PFSK-1 (cell line): ENCODE data around the gene KRTAP9-9.

ENCODE experiments used
- POLR2AphosphoS5 ChIP-seq: IDR thresholded peaks from 2 replicates; pipeline ENCODE4 v1.6.1; 2012; ENCODE audit warnings: low read depth, mild to moderate bottlenecking, control low read depth, low read length, moderate library complexity
- SIN3A ChIP-seq: IDR thresholded peaks from 2 replicates; pipeline ENCODE4 v1.6.1; 2012; ENCODE audit warnings: mild to moderate bottlenecking, low read length, moderate library complexity, borderline replicate concordance; ENCODE audit not compliant: insufficient read depth
- TAF1 ChIP-seq: IDR thresholded peaks from 2 replicates; pipeline ENCODE4 v1.6.1; 2012; ENCODE audit warnings: low read length, control low read depth, borderline replicate concordance; ENCODE audit not compliant: insufficient read depth
- TF ChIP-seq, protein P1 (sequence below), 2 experiments: IDR thresholded peaks; 2 replicates each; pipeline versions ENCODE4 v1.6.1 to v1.8.0; 2011 to 2012; ENCODE audit warnings: low read depth in 2 of 2, low read length in 2 of 2, control low read depth in 1 of 2, inconsistent platforms in 1 of 2, mild to moderate bottlenecking in 1 of 2, moderate library complexity in 1 of 2; ENCODE audit not compliant: insufficient read depth in 1 of 2

- TF ChIP-seq SIN3A (no peak), POLR2AphosphoS5 (no peak), TAF1 (no peak)
- TF ChIP-seq, protein P1, sequence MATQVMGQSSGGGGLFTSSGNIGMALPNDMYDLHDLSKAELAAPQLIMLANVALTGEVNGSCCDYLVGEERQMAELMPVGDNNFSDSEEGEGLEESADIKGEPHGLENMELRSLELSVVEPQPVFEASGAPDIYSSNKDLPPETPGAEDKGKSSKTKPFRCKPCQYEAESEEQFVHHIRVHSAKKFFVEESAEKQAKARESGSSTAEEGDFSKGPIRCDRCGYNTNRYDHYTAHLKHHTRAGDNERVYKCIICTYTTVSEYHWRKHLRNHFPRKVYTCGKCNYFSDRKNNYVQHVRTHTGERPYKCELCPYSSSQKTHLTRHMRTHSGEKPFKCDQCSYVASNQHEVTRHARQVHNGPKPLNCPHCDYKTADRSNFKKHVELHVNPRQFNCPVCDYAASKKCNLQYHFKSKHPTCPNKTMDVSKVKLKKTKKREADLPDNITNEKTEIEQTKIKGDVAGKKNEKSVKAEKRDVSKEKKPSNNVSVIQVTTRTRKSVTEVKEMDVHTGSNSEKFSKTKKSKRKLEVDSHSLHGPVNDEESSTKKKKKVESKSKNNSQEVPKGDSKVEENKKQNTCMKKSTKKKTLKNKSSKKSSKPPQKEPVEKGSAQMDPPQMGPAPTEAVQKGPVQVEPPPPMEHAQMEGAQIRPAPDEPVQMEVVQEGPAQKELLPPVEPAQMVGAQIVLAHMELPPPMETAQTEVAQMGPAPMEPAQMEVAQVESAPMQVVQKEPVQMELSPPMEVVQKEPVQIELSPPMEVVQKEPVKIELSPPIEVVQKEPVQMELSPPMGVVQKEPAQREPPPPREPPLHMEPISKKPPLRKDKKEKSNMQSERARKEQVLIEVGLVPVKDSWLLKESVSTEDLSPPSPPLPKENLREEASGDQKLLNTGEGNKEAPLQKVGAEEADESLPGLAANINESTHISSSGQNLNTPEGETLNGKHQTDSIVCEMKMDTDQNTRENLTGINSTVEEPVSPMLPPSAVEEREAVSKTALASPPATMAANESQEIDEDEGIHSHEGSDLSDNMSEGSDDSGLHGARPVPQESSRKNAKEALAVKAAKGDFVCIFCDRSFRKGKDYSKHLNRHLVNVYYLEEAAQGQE (IDR thresholded peaks at IDR 0.05; ENCODE audit: insufficient read depth in 1 of 2, low read depth in 2 of 2, low read length in 2 of 2) = no peak
Measured at GRCh38 chr17:41215681-41216080, 39.5 kb upstream of the KRTAP9-9 start.
